Measurements from ENCODE around the gene PCDHGA12. TPM values are rescaled to one million over a fixed set of nuclear protein-coding genes. Genes with fewer than 3 reads are reported as not detected.

Gene PCDHGA12
- total RNA-seq, 3 donors from 2014 or later (not counting 1 experiment from before 2014, with no cell fraction given): 0.35 to 1.1 (median 0.75) TPM

DNA sequence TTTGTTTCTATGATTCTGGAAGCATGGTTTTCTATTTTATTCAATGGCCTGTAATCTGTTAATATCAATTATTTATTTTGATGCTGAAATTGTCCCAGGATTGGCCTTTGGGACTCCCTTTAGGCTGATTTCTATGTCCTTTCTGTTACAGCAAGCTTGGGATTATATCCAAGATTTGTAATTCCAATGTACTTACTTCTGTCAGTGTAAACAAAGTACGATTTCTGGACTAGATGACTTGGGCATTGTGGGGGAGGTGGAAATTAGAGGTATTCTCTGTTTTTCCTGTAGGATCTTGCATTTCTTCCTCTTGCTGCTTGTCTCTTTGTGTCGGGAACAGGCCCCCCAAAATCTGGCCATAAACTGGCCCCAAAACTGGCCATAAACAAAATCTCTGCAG is 3.7 kb downstream of the PCDHGA12 start:
- H3K27ac Mint-ChIP-seq: no peak overlapping the region
- WGBS (ENCODE audit: insufficient coverage): 71% methylated on average over 2 of the region's 2 CpGs
- Histone ChIP-seq H3K36me3 (ENCODE audit: control insufficient read depth, insufficient read depth, low read length) (no peaks in the 10 kb centered on the region), H3K27ac (ENCODE audit: low read length) (no peak overlapping the region), H3K27me3 (ENCODE audit: control insufficient read depth, insufficient read depth, low read length) (peaks cover 53% of the 10 kb centered on the region), H3K9me3 (ENCODE audit: control insufficient read depth, insufficient read depth, low read length) (peaks cover 24% of the 10 kb centered on the region), H3K4me3 (ENCODE audit: low read length) (no peak overlapping the region), H3K4me1 (ENCODE audit: control insufficient read depth, insufficient read depth, low read length) (peaks cover 15% of the 10 kb centered on the region)
- H3K4me3 Mint-ChIP-seq: no peak overlapping the region
- H3K36me3 Mint-ChIP-seq: peaks cover 9% of the 10 kb centered on the region
- peaks cover 27 to 38% of the 10 kb centered on the region in 2 donors for H3K27me3 Mint-ChIP-seq (ENCODE audit: low read depth in 2 of 2)
- ATAC-seq (no peak), DNase-seq (no peak)
- intact Hi-C loops (cut with micrococcal nuclease): no loop called here
- peaks cover 8 to 16% of the 10 kb centered on the region in 2 donors for H3K4me1 Mint-ChIP-seq
- TF ChIP-seq, protein P1, sequence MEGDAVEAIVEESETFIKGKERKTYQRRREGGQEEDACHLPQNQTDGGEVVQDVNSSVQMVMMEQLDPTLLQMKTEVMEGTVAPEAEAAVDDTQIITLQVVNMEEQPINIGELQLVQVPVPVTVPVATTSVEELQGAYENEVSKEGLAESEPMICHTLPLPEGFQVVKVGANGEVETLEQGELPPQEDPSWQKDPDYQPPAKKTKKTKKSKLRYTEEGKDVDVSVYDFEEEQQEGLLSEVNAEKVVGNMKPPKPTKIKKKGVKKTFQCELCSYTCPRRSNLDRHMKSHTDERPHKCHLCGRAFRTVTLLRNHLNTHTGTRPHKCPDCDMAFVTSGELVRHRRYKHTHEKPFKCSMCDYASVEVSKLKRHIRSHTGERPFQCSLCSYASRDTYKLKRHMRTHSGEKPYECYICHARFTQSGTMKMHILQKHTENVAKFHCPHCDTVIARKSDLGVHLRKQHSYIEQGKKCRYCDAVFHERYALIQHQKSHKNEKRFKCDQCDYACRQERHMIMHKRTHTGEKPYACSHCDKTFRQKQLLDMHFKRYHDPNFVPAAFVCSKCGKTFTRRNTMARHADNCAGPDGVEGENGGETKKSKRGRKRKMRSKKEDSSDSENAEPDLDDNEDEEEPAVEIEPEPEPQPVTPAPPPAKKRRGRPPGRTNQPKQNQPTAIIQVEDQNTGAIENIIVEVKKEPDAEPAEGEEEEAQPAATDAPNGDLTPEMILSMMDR (IDR thresholded peaks at IDR 0.05): no peak
- H3K9me3 Mint-ChIP-seq: peaks cover 3 to 14% of the 10 kb centered on the region in 2 donors

DNA sequence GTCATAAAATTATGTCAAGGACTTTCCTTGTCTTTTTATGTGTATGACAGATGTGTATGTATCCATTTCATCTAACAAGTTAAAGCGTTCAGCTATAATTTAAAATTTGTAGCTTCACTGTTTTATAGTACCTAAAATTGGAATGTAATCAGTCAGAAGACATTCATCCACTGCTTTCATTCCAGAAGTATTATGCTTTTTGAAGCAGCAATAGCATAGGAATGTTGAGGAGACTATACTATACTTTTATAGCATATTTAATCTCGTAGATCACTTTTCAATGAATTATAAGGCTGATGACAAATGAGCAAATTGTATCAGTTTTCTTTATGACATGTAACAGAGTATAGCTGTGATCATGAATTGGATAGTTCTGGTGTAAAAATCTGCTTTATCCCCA is 6.9 kb downstream of the PCDHGA12 start:
- Mint-ChIP-seq H3K4me3 (no peak overlapping the region), H3K27ac (no peak overlapping the region), H3K27me3 (ENCODE audit: low read depth in 2 of 2) (peaks cover 7 to 22% of the 10 kb centered on the region in 2 donors), H3K36me3 (no peaks in the 10 kb centered on the region), H3K4me1 (no peaks in the 10 kb centered on the region), H3K9me3 (peaks cover 3 to 6% of the 10 kb centered on the region in 2 donors)
- intact Hi-C loops (cut with micrococcal nuclease): no loop called here
- peaks cover 4% of the 10 kb centered on the region for H3K9me3 ChIP-seq (ENCODE audit: control insufficient read depth, insufficient read depth, low read length)
- no CpG with 5 or more reads among the region's 2 CpGs for WGBS (ENCODE audit: insufficient coverage)
- DNase-seq: no peak
- TF ChIP-seq, protein P1 (IDR thresholded peaks at IDR 0.05): no peak
- H3K27me3 ChIP-seq (ENCODE audit: control insufficient read depth, insufficient read depth, low read length): peaks cover 24% of the 10 kb centered on the region
- no peaks in the 10 kb centered on the region for H3K4me1 ChIP-seq (ENCODE audit: control insufficient read depth, insufficient read depth, low read length)
- no peak overlapping the region for H3K27ac ChIP-seq (ENCODE audit: low read length)
- H3K36me3 ChIP-seq (ENCODE audit: control insufficient read depth, insufficient read depth, low read length): no peaks in the 10 kb centered on the region
- no peak for ATAC-seq
- no peak overlapping the region for H3K4me3 ChIP-seq (ENCODE audit: low read length)

- Histone ChIP-seq H3K36me3 (ENCODE audit: control insufficient read depth, insufficient read depth, low read length) (no peaks in the 10 kb centered on the region), H3K4me1 (ENCODE audit: control insufficient read depth, insufficient read depth, low read length) (no peaks in the 10 kb centered on the region), H3K4me3 (ENCODE audit: low read length) (no peak overlapping the region), H3K9me3 (ENCODE audit: control insufficient read depth, insufficient read depth, low read length) (no peaks in the 10 kb centered on the region), H3K27me3 (ENCODE audit: control insufficient read depth, insufficient read depth, low read length) (peaks cover 13% of the 10 kb centered on the region), H3K27ac (ENCODE audit: low read length) (no peak overlapping the region)
- intact Hi-C loops (cut with micrococcal nuclease): no loop called here
- 74% methylated on average over 10 of the region's 10 CpGs for WGBS (ENCODE audit: insufficient coverage)
- no peak for DNase-seq
- TF ChIP-seq, protein P1 (IDR thresholded peaks at IDR 0.05): no peak
- Mint-ChIP-seq H3K9me3 (peaks cover 0 to 2% of the 10 kb centered on the region in 2 donors), H3K36me3 (no peaks in the 10 kb centered on the region), H3K27ac (no peak overlapping the region), H3K4me1 (no peaks in the 10 kb centered on the region), H3K4me3 (no peak overlapping the region), H3K27me3 (ENCODE audit: low read depth in 2 of 2) (peaks cover 3 to 12% of the 10 kb centered on the region in 2 donors)
- ATAC-seq: no peak
These were observed 9.3 kb downstream of the PCDHGA12 start for GRCh38 chr5:141439411-141440141.

DNA sequence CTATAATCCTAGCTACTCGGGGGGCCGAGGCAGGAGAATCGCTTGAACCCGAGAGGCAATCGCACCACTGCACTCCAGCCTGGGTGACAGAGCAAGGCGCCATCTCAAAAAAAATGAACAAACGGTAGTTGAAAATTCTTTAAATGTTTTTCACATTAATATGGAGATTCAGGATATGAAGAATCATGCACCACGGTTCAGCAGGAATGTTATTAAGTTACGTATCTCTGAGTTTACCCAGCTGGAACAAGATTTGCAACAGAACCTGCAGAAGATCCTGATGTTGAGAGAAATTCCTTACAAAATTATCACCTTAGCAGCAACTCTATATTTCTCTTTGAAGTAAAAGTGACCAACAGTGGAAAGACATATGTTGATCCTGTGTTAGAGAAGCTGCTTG is 10.0 kb downstream of the PCDHGA12 start:
- Mint-ChIP-seq H3K36me3 (no peaks in the 10 kb centered on the region), H3K9me3 (peaks cover 0 to 2% of the 10 kb centered on the region in 2 donors), H3K27me3 (ENCODE audit: low read depth in 2 of 2) (peaks cover 8 to 14% of the 10 kb centered on the region in 2 donors), H3K4me1 (no peaks in the 10 kb centered on the region), H3K4me3 (no peak overlapping the region), H3K27ac (no peak overlapping the region)
- 96% methylated on average over 9 of the region's 9 CpGs for WGBS (ENCODE audit: insufficient coverage)
- H3K4me3 ChIP-seq (ENCODE audit: low read length): no peak overlapping the region
- DNase-seq: no peak
- no peaks in the 10 kb centered on the region for H3K4me1 ChIP-seq (ENCODE audit: control insufficient read depth, insufficient read depth, low read length)
- peaks cover 8% of the 10 kb centered on the region for H3K27me3 ChIP-seq (ENCODE audit: control insufficient read depth, insufficient read depth, low read length)
- no peaks in the 10 kb centered on the region for H3K9me3 ChIP-seq (ENCODE audit: control insufficient read depth, insufficient read depth, low read length)
- H3K27ac ChIP-seq (ENCODE audit: low read length): no peak overlapping the region
- no peak for ATAC-seq
- TF ChIP-seq, protein P1 (IDR thresholded peaks at IDR 0.05): no peak
- H3K36me3 ChIP-seq (ENCODE audit: control insufficient read depth, insufficient read depth, low read length): no peaks in the 10 kb centered on the region
- intact Hi-C loops (cut with micrococcal nuclease): no loop called here
